ENCODE data around the gene HCST.

Gene HCST

GRCh38 chr19:35903550-35904179, 1.3 kb downstream of the HCST start:
- H3K36me3 ChIP-seq (ENCODE audit: control insufficient read depth in 2 of 2, insufficient read depth in 1 of 2, low read length in 2 of 2) = no peaks in the 10 kb centered on the region; a peak in 1 of 3 replicates
- H3K4me1 ChIP-seq (ENCODE audit: control insufficient read depth, insufficient read depth, low read length) = peaks cover 14% of the 10 kb centered on the region
- CTCF ChIA-PET = interaction anchor here (2.1 kb wide), 1 partner anchor 27 kb away, joined by 8 read pairs; no protein-coding TSS in a partner anchor
- POLR2A ChIA-PET = interaction anchor here (0.6 to 0.8 kb wide), 2 partner anchors 14 to 156 kb away, joined by 3 read pairs; partner anchors contain the start of gene LIN37
- H3K4me3 ChIP-seq (ENCODE audit: low read depth, low read length) = no peak overlapping the region
- H3K9me3 ChIP-seq (ENCODE audit: control insufficient read depth, insufficient read depth, low read depth, low read length) = no peaks in the 10 kb centered on the region
- H3K27ac ChIP-seq (ENCODE audit: extremely low read depth, low read depth, low read length) = peak overlapping the region; percentile 21; the same call in 1 of the 2 replicates
- TF ChIP-seq ZNF239 (tag by site-specific recombination; IDR thresholded peaks at IDR 0.05) = no peak
- TF ChIP-seq ZNF549 (tag by site-specific recombination; IDR thresholded peaks at IDR 0.05) = no peak
- TF ChIP-seq ZNF335 (tag by site-specific recombination; conservative IDR thresholded peaks at IDR 0.05) = peak; percentile 99
- TF ChIP-seq ZNF645 (tag by site-specific recombination; IDR thresholded peaks at IDR 0.05) = no peak
- TF ChIP-seq, protein P1, sequence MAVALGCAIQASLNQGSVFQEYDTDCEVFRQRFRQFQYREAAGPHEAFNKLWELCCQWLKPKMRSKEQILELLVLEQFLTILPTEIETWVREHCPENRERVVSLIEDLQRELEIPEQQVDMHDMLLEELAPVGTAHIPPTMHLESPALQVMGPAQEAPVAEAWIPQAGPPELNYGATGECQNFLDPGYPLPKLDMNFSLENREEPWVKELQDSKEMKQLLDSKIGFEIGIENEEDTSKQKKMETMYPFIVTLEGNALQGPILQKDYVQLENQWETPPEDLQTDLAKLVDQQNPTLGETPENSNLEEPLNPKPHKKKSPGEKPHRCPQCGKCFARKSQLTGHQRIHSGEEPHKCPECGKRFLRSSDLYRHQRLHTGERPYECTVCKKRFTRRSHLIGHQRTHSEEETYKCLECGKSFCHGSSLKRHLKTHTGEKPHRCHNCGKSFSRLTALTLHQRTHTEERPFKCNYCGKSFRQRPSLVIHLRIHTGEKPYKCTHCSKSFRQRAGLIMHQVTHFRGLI (tag by site-specific recombination; IDR thresholded peaks at IDR 0.05) = no peak
- no peak for TF ChIP-seq ZNF140 (tag by site-specific recombination; IDR thresholded peaks at IDR 0.05)
- peak; percentile 79; the same call in 1 of the 2 replicates for TF ChIP-seq KLF7 (tag by site-specific recombination; IDR thresholded peaks at IDR 0.05; ENCODE audit: borderline replicate concordance)
- no peak for TF ChIP-seq ZNF654 (tag by site-specific recombination; IDR thresholded peaks at IDR 0.05; ENCODE audit: low read depth)
- no peak for TF ChIP-seq ZNF16 (tag by site-specific recombination; IDR thresholded peaks at IDR 0.05; ENCODE audit: low read depth)
- TF ChIP-seq ZNF585B (tag by site-specific recombination; IDR thresholded peaks at IDR 0.05) = no peak
- TF ChIP-seq ZNF274 (IDR thresholded peaks at IDR 0.05; ENCODE audit: low read length) = no peak
- TF ChIP-seq ZNF274 (tag by site-specific recombination; IDR thresholded peaks at IDR 0.05; ENCODE audit: borderline replicate concordance) = no peak
- TF ChIP-seq ZSCAN16 (tag by site-specific recombination; IDR thresholded peaks at IDR 0.05) = no peak
- no peak for TF ChIP-seq GLI4 (tag by site-specific recombination; IDR thresholded peaks at IDR 0.05)
- TF ChIP-seq PRDM2 (tag by site-specific recombination; IDR thresholded peaks at IDR 0.05; ENCODE audit: borderline replicate concordance) = no peak
- TF ChIP-seq, protein P2, sequence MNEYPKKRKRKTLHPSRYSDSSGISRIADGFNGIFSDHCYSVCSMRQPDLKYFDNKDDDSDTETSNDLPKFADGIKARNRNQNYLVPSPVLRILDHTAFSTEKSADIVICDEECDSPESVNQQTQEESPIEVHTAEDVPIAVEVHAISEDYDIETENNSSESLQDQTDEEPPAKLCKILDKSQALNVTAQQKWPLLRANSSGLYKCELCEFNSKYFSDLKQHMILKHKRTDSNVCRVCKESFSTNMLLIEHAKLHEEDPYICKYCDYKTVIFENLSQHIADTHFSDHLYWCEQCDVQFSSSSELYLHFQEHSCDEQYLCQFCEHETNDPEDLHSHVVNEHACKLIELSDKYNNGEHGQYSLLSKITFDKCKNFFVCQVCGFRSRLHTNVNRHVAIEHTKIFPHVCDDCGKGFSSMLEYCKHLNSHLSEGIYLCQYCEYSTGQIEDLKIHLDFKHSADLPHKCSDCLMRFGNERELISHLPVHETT (tag by site-specific recombination; IDR thresholded peaks at IDR 0.05) = no peak
- no peak for TF ChIP-seq ZNF211 (tag by site-specific recombination; IDR thresholded peaks at IDR 0.05; ENCODE audit: low read depth)
- TF ChIP-seq ZNF843 (tag by site-specific recombination; IDR thresholded peaks at IDR 0.05) = no peak
- TF ChIP-seq, protein P3, sequence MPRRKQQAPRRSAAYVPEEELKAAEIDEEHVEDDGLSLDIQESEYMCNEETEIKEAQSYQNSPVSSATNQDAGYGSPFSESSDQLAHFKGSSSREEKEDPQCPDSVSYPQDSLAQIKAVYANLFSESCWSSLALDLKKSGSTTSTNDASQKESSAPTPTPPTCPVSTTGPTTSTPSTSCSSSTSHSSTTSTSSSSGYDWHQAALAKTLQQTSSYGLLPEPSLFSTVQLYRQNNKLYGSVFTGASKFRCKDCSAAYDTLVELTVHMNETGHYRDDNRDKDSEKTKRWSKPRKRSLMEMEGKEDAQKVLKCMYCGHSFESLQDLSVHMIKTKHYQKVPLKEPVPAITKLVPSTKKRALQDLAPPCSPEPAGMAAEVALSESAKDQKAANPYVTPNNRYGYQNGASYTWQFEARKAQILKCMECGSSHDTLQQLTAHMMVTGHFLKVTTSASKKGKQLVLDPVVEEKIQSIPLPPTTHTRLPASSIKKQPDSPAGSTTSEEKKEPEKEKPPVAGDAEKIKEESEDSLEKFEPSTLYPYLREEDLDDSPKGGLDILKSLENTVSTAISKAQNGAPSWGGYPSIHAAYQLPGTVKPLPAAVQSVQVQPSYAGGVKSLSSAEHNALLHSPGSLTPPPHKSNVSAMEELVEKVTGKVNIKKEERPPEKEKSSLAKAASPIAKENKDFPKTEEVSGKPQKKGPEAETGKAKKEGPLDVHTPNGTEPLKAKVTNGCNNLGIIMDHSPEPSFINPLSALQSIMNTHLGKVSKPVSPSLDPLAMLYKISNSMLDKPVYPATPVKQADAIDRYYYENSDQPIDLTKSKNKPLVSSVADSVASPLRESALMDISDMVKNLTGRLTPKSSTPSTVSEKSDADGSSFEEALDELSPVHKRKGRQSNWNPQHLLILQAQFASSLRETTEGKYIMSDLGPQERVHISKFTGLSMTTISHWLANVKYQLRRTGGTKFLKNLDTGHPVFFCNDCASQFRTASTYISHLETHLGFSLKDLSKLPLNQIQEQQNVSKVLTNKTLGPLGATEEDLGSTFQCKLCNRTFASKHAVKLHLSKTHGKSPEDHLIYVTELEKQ (tag by site-specific recombination; IDR thresholded peaks at IDR 0.05; ENCODE audit: borderline replicate concordance) = no peak
- no peak for TF ChIP-seq ZNF280D (tag by site-specific recombination; IDR thresholded peaks at IDR 0.05)

Measured in HEK293 (cell line).